Epithelial cell of esophagus (primary cell): ENCODE results near the gene RABL6.
"Not testable (repeated sequence)": the region's sequence is repeated elsewhere in the genome, so short reads cannot be mapped to it uniquely, and the experiment has no call there.

Experiments used
- DNase-seq: peaks from one replicate; pipeline ENCODE4 v3.0.0; 2010; ENCODE audit warnings: low read depth
- H3K4me3 ChIP-seq: 2 replicates; pipeline ENCODE4 v1.5.1; 2011; ENCODE audit warnings: mild to moderate bottlenecking, low read length, control low read depth
- TF ChIP-seq, protein P1 (sequence below): IDR thresholded peaks from 2 replicates; pipeline ENCODE4 v1.5.1; 2011; ENCODE audit warnings: low read depth, mild to moderate bottlenecking, low read length, control low read depth, inconsistent platforms; ENCODE audit not compliant: insufficient read depth; ENCODE audit errors: missing control alignments

The RABL6 gene

GRCh38 chr9:136829412-136829811 is 21.7 kb downstream of the RABL6 start:
- TF ChIP-seq, protein P1, sequence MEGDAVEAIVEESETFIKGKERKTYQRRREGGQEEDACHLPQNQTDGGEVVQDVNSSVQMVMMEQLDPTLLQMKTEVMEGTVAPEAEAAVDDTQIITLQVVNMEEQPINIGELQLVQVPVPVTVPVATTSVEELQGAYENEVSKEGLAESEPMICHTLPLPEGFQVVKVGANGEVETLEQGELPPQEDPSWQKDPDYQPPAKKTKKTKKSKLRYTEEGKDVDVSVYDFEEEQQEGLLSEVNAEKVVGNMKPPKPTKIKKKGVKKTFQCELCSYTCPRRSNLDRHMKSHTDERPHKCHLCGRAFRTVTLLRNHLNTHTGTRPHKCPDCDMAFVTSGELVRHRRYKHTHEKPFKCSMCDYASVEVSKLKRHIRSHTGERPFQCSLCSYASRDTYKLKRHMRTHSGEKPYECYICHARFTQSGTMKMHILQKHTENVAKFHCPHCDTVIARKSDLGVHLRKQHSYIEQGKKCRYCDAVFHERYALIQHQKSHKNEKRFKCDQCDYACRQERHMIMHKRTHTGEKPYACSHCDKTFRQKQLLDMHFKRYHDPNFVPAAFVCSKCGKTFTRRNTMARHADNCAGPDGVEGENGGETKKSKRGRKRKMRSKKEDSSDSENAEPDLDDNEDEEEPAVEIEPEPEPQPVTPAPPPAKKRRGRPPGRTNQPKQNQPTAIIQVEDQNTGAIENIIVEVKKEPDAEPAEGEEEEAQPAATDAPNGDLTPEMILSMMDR = no peak
- DNase-seq = no peak

GRCh38 chr9:136829981-136830885 is 22.5 kb downstream of the RABL6 start:
- H3K4me3 ChIP-seq = no peak overlapping the region
- no peak for DNase-seq
- TF ChIP-seq, protein P1 = no peak

More at GRCh38 chr9:136829412-136829811, 21.7 kb downstream of the RABL6 start:
- H3K4me3 ChIP-seq = no peak overlapping the region

DNA sequence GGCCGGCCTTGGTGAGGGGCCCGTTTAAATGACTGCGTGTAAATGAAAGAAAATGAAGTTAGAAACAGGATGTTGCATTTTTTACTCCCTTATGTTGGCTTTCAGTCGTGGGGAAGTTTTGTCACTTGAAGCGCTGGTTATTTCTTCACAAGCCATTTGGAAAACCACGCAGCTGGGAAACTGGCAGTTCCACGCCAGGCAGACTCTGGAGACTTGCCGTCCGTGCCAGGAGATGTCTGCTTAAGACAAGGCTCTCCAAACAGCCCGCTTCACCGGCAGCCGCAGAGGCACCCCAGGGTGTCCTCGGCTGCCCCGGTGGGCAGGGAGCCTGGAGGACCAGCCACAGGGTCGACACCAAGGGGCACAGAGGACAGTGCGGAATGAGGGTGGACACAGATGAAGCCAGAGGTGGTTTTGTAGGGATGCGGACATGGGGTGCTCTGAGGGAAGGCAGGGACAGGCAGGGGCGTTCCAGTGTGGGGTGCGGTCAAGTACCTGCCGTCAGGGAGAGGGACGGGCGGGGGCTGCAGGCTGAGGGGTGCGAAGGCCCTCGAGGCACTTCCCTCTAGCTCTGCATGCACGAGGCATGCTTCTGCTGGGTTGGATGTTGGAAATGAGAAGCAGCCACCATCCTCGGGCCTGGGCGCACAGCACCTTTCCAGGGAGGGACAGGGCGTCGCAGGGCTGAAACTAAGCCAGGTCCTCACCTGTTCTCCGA is 23.4 kb downstream of the RABL6 start:
- no peak overlapping the region for H3K4me3 ChIP-seq
- no peak for DNase-seq
- TF ChIP-seq, protein P1 = no peak

- H3K4me3 ChIP-seq = no peak overlapping the region
- DNase-seq = no peak
- TF ChIP-seq, protein P1 = no peak
These were observed 24.0 kb downstream of the RABL6 start for GRCh38 chr9:136831720-136832104.

DNA sequence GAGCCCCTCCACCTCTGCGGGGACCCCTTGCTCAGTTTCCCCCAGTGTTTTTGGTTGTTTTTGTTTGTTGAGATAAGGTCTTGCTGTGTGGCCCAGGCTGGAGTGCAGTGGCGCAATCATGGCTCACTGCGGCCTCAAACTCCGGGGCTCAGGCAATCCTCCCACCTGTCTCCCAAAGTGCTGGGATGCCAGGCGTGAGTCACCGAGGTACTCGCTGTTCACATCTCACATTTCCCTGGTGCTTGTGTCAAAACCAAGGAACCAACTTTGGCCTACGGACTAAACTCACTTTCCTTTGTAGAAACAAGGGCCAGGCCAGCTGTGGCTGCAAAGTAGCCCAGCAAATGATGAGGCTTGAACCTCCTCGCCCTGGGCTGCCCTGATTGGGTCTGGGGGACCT is 24.8 kb downstream of the RABL6 start:
- TF ChIP-seq, protein P1 = no peak
- H3K4me3 ChIP-seq = no peak overlapping the region
- DNase-seq = no peak

DNA sequence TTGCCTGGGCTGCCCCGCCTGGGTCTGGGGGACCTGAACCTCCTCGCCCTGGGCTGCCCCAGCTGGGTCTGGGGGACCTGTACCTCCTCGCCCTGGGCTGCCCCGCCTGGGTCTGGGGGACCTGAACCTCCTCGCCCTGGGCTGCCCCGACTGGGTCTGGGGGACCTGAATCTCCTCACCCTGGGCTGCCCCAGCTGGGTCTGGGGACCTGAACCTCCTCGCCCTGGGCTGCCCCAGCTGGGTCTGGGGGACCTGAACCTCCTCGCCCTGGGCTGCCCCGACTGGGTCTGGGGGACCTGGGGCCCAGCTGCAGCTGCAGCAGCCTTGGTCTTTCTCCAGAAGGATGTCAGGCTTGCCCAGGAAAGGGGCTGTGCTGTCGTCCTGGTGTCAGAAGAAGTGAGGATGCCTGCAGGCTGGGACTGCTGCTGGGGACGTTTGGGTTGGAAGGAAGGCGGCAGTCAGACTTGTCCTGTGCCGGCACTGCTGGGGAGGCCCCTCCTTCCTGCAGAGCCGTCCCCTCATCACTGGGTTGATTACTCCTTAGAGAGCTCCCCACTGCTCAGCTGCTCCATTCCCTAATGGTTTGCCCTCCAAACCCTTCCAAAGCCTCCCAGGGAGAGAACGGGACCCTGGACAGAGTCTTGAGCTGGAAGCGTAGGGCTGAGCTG is 25.8 kb downstream of the RABL6 start:
- H3K4me3 ChIP-seq, DNase-seq: not testable (repeated sequence)

GRCh38 chr9:136835162-136835931 is 27.6 kb downstream of the RABL6 start:
- DNase-seq = no peak
- H3K4me3 ChIP-seq = no peak overlapping the region

More at GRCh38 chr9:136835162-136835931, 27.6 kb downstream of the RABL6 start:
- TF ChIP-seq, protein P1 = no peak
